Stimulated activated CD8-positive, alpha-beta memory T cell treated with anti-CD3 and anti-CD28 coated beads, Interleukin-7, amount 100 ng/mL, for 24 hours (primary cell): Measurements from ENCODE around the gene DLL1.

Experiments used
- DNase-seq: peaks from one replicate; pipeline ENCODE4 v3.0.0-alpha.2; 2020; ENCODE audit warnings: low read depth

DLL1 gene

DNA sequence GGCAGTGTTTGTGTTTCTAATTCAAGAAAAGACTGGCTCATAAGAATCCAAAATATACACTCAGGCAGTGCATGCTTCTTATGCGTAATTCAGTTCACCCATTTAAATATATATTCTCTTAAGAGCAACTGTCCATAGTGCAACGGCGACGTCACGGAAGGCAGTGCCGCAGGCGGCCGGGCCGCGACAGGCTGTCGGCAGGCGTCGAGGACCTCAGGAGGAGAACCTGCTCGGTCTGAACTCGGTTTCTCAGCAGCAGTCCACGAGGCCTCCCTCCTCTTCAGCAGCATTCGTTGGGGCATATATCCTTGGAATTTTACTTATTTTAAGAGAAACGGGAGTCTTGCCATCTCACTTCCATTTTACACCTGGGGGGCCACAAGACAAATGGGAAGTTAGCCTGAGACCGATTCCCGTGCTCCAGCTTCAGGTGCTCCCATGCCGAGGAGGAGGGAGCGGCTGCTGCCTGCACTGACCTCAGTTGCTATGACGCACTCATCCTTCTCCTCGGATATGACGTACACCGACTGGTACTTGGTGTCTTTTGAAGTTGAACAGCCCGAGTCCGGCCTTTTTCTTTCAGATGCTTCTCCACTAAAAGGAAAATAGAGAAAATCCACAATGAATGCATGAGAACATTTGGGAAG lies 8.2 kb downstream of the DLL1 start:
- no peak for DNase-seq

DNA sequence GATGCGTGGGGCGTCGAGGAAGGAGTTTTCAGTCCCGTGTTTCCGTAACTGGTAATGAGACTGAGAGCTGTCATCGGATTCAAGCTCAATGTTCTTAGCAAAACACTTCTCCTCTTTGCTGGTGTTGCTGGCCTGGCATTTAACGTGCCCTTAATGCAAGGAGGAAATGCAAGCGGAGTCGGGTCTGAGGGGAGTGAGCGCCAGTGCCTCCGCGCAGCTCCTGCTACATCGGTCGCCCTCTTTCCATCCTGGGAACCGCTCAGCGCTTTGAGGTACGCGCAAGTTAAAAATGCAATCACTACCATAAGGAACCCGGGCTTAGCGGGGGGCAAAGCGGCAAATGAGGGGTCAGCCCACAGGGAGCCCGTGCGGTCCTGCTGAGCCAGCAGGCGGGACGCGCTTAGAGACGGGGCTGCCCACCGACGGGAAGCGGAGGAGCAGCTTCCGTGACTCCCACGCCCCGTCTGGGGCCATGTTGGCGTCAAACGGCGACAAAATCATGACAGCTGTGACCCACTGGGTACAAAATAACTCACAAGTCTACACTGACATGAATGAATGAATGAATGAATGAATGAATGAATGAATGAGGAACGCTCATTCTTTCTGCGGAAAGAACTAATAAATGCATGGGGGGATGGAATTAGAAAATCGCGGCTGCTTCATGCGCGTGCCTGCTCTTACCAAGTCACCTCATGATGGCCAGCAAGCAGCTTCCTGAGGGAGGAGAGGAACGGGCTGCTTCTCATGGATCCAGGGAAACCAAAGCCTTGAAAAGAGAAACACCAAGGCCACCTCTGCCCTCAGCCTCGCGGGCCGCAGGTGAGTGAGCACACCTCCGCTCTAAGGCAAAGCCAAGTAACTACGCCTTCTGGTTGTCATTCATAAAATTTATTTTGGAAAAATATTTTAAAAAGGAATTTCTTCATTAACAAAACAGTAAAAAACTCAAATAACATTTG lies 9.3 kb downstream of the DLL1 start:
- DNase-seq: no peak

DNA sequence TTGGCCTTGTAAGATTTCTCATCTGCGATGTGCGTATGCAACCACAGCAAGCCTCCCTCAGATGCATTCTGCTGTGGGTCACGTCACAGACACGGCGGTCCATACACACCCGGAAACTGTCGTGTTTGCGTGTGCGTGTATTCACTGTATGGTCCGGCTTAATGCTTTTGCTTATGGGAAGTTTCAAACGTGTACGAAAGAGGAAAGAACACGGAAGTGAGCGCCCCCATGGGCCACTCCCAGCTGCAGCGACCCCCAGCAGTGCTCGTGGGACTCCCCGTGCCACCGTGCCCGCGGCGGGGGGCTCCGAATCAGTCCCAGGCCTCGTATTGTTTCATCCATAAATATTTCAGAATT lies 10.2 kb downstream of the DLL1 start:
- DNase-seq: no peak

DNA sequence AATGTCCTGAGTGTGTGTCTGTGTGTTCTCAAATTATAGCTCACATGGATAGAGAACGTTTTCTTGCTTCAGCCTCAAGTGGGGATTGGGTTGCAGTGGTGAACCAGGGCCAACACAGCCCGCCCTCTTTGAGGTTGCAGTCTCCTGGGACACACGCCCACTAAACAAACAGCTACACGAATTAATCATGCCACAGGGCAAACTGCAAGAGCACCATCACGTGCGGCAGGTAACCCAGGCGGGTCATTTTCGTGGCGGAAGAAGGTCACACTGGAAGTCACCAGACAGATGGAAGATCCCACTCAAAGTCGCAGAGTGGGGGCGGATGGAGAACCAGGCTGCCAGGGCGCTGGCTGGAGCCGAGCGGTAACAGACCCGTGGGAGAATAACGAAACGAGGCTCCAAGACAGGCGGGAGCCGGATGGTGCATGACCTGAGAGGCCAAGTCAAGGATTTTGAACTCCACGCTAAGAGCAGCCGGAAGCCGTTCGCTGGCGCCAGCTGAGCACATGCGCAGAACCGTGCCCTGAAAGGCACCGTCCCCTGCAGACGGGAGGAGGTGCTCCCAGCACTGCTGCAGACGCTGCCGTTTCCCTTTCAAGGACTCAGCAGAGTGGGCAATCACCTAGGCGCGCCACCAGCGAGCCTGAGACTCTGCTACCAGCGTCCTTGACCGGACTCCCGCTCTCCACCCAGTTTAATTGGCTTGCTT lies 10.7 kb downstream of the DLL1 start:
- DNase-seq: no peak

DNA sequence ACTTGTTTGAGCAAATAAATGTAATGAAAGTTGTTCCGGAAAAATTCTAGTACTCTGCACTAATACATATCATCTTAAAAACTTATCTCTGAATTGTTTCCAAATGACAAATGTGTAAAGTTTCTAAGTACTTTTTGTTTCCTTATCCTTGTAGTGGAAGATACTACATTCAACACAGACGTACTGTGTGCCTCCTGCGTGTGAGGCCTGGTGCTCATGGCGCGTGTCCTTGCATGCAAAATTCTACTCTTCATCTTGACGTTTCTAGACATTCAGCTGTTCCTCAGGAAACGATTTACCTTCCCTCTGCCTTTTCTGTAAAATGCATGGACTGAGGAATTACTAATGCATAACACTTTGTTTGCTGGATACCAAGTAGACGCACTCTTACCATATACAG lies 11.5 kb downstream of the DLL1 start:
- DNase-seq: no peak

DNA sequence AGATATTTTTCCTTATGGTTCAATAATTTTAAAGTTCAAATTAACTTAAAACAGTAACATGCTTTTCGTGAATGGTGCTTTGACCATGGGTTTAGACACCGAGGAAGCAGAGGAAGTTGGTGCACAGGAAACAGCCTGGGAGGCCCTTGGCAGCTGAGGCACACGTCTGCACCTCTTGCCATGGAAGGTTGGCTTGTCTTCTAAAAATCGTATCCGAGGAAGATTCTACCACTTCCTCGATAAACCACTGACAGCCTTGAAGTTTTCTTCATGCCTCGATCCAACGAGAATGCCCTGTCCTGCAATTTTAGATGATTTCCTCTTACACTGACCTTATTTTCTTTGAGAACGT lies 12.2 kb downstream of the DLL1 start:
- no peak for DNase-seq

DNA sequence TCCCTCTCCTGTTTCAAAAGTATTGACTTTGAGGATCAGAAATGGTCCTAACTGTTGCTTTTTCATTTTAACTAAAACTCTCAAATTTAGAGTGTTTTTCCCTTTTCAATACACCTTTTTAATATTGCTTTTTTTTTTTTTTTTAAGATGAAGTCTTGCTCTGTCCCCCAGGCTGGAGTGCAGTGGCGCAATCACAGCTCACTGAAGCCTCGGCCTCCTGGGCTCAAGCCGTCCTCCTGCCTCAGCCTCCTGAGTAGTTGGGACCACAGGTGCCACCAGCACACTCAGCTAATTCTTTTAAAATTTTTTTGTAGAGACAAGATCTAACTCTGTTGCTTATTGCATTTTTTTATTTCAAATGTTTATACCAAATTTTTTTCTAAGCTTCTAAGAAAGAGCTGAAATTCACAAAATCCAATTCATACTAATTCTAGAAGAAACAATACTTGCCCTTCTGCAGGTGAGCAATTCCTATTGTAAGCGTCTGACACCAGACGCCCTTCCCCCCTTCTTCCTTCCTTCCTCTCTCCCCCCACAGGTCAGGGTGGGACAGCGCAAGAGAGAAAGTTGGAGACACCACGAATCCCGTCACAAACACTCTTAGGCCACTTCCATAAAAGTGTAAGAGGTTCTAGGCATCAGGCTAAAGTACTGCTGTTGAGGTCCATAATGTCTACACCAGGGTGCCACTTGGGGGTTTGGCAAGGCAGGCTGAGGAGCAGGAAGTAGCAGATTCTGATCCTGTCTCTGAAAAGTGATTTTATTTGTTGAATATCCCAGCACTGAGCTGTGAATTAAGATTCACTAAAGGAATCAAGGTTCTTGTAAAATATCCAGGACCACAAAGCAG lies 12.8 kb downstream of the DLL1 start:
- DNase-seq: no peak

DNA sequence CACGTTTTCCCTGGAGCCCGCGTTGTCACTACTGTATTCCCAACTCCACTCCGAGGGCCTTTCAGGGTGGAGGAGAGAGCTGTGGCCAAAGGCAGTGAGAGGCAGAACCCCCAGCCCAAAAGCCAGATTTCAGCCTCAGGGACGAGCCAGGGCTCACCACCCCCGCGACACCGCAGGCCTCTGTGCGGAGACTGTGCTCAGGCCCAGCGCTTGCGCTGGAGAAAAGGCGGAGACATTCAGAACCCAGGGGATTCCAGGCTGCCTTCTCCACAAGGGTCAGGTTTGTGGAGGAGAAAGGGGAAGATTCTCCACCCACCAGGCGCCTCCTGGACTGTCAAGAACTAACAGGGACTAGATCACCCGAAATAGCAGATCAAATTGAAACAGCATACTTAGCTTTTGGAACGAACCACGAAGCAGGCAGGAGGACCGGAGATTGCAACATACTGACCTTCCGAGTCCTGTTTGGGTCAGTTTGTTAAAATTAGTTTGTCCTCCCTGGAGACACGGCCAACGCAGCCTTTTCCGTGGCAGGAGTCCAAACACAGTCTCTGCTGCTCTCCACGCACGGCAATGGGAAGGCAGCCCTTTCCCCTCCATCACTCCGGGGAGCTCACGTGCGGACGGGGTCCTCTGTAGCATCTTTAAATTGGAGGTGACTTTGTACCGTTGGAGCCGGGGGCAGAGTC lies 14.4 kb downstream of the DLL1 start:
- no peak for DNase-seq

DNA sequence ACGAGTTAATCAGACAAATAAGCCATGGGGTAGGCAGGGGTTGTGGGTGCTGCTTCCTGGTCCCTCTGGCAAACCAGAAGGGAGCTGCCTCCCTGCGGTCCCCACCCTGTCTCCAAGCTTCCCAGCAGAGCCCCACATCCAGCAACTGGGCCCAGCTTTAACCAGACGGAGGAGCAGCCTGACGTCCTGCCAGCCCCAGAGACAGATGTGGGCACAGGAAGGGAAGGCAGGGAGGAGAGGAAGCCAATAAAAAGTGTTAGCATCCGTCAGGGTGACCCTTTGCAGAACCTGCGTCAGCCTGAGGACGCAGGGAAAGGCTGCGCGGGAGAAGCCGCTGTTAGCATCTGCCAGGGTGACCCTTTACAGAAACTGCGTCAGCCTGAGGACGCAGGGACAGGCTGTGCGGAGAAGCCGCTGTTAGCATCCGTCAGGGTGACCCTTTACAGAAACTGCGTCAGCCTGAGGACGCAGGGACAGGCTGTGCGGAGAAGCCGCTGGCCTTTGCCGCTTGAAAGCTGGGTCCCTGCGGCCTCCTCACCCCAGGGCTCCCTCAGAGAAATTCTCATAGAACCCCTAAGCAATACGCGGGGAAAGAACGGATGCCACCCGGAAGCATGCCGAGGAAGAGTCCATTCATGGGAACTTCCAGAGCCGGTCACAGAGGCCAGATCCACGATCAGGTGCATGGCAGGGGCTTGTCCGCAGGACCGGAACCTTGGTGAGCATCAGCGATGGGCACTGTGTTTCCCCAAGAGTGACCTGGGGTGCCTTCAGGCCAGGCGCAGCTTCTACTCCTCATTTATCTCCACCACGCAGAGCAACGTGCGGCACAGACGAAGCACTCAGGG lies 15.9 kb downstream of the DLL1 start:
- DNase-seq: no peak

DNA sequence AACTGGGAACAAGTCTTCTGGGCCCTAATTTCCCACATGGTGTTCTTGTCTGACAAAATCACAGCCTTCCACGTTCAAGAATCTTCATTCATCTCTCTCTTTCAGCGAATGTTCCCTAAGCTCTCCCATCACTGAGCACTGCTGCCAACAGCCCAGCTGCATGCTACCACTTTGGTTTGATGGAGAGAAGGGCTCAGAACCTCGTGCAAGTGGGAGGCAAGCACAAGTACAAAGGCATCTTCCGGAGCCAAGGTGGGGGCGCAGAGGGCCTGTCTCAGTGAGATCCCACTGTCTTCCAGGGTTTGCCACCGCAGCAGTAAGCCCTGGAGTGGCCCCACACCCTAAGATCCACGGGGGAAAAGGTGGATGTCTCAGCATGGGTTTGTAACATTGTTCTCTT lies 17.2 kb downstream of the DLL1 start:
- no peak for DNase-seq

DNA sequence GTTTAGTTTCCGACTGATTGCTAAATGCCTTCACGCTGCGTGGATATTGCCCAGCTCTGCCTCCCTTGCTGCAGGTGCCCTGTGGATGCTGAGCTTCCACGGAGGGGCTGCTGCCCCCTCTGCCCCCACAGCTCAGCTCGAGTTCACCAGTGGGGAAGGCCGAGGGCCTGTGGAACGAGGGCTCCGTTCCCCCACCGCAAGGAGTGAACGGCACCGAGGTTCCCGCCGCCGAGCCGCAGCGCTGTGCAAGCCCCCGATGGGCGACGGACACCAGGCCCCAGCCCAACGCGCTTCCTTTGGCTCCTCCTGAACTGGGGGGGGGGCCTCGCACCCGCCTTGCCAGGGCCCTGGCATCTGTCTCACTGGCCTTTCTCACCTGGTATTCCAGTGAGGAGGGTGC lies 17.7 kb downstream of the DLL1 start:
- DNase-seq: no peak

DNA sequence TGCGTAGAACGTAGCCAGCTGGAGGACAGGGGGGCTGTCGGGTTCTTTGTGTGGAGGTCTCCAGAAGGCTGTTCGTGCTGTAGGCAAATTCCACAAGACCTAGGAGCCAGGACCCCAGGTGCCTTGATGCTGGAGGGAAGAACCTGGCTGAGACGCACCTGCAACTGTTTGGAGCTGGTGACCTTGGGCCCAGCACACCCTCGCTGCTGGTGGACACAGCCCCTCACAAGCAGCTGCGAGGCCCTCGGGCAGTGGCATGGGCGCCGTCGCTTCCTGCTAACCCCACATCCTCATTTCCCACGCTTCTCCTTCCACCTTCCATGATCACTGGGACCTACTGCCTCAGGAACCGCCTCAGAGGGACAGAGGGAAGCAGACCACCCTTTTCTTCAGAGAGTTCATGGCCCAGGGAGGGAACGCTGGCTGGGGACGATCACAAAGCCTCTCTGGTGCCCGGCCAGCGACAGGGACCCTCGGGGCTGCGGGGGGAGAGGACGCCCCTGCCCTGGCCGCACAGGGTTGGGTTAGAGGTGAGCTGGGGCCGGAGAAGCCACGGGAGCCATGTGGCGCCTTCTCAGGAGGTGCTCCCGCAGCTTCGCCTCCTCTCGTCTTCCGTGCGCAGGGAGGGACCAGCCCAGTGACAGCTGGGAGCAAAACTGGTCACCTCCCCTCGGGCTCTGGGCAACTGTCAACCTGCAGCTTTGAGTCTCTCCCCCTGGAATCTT lies 18.4 kb downstream of the DLL1 start:
- no peak for DNase-seq

DNA sequence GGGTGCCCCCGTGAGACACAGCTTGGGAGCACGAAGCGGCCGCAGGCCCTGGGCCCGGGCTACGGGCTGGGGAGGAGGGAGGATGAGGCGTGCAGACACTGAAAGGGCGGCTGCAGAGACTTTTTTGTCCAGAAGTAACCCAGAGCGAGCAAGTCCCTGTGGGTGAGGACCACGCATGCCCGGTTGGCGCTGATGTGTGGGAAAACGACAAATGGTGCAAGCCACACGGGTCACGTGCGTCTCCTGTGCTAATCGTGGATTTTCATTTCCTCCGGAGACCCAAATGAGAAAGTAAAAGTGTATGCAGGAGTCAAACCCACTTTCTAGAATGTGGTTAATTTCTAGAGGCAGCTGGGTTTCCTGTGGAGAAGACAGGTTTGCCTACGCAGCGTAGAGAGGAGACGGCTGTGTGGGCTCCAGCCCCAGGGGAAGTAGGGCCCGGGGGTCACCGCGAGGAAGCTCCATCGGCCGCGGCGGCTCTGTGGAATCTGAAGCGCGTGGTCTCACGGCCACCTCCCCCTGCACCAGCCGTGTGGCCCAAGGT lies 19.0 kb downstream of the DLL1 start:
- DNase-seq: peak; percentile 49

DNA sequence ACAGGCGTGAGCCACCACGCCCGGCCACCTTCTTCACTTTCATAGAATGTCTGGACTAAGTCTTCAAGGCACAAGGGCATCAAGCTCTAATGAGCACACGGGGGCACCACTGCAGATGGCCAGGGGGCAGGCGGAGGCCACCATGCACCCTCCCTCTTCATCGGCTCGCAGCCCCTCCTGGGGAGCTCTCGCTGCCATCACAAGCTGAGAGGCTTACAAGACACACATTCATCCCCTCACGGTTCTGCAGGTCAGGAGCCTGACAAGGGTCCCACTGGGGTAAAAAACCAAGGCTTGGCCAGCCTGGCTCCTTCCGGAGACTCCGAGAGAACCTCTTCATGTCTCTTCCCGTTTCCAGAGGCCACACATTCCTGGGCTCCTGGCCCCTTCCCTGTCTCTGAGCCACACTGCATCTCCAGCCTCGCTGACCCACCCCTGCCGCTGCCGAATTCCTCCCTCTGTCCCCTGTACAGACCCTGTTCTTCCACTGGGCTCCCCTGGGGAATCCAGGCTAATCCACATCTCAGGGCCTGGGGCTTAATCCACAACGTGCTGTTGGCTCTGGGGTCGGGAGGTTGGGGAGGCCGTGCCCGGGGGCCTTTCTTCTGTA lies 19.8 kb downstream of the DLL1 start:
- no peak for DNase-seq

DNA sequence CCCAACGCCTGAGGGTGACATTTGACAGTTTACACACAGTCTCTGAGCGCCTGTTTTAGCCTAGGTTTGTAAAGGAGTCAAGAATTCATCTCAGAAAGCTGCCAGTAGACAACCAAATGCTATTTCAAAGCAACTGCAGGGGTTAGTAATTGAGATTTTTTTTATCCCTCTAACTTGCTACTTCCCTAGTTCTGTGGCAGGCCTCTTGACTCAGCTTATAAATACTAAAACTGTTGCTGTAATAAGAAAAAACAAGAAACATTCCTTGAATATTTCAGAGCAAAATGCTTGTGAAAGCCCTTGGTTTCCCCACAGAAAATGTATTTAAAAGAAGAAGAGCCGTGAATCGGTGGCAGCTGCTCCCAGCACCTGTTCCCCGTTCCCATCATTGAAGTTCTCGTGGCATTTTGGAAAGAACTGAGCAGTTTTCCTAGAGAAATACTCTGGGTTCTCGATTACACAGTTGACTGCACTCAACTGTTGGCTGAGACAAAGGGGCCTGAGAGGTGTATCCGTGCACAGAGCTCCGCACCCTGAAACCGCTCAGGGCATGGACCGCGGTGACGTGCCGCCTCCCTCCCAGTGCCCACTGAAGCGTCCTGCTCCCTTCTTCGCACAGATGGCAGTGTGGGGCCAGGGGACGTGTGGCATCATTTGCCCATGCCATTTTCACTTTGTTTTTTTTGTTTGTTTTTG lies 20.9 kb downstream of the DLL1 start:
- DNase-seq: no peak

DNA sequence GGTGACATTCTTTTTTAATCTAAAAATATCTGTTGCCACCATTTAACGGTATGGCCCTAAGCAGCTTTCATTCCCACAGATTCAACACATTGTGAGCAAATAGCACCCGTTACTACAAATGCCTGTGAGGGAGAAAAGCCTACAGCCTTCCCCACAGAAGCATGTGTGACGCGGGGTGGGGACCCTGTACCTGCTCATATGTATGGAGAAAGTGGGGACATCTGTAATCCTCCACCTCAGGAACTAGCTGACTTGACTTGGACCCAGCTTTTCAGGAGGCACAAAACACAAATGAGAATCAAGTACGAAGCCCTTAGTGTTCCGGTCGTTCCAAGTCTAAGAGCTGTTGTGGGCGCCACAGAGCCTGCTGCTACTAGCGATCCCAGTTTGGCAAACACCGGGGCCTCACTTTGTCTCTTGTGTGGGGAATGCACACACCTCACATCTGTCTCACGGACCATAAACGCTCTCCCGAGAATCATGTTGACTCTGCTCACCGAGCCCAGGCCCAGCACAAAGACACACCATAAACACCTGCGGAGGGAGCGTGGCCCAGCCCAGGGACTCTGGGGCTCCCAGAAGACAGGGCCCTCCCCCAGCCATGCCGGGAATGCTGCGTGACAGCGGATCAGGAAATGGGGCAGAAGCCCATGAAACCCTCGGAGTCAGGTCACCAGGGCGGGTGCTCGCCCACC lies 21.6 kb downstream of the DLL1 start:
- no peak for DNase-seq

DNA sequence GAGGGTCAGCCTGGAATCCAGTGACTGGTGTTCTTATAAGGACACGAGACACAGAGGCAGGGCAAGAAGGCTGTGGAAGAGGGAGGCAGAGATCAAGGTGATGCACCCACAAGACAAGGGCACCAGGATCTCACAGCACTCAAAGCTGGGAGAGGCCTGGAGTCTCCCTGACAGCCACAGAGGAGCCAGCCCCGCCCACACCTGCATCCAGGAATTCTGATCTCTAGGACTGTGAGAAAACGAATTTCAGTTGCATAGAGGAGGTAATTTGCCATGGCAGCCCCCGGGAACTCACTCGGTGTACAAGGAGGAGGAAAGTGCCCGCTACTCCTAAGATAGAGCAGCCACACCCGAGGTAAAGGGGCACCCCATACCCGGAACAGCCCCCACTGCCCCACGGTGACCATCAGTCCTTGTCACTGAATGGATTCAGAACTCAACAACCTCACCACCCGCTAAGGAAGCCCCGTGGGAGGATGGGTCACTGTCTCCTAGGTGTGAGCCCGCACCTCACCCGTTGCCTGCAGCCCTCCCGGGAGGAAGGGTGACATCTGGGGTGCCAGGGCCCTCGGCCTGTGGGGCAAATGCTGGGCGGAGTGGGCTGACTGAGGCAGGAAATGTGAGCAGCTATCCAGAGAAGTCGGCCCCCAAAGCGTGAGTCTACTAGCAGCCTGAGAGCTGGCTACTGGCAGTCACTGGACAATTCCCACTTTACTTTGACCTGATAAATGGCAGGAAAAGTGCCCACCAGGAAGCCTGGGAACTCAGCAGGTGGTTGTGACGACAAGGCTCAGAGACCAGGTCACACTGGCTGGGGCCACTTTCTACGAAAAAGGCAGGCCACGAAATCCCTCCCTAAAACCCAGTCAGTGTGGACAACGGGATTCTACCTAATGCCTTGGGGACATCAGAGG lies 22.4 kb downstream of the DLL1 start:
- no peak for DNase-seq
